ENCODE measurements around the gene MFAP4.

DNA sequence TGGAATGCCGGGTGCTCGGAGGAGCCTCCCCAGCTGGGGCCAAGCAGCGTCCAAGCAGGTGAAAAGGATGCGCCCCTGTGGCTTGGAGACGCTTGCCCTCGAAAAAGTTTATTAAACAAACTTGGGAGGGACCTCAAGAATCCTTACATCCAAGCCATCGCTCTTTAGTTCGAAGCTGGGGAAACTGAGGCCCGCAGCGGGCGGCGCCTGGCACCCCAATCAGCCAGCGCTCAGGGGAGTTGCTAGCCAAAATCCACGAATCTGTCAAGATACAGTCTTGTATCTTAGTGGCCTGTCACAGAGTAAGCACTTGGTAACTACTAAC, 23.9 kb downstream of the MFAP4 start:
- TF ChIP-seq, protein P1, sequence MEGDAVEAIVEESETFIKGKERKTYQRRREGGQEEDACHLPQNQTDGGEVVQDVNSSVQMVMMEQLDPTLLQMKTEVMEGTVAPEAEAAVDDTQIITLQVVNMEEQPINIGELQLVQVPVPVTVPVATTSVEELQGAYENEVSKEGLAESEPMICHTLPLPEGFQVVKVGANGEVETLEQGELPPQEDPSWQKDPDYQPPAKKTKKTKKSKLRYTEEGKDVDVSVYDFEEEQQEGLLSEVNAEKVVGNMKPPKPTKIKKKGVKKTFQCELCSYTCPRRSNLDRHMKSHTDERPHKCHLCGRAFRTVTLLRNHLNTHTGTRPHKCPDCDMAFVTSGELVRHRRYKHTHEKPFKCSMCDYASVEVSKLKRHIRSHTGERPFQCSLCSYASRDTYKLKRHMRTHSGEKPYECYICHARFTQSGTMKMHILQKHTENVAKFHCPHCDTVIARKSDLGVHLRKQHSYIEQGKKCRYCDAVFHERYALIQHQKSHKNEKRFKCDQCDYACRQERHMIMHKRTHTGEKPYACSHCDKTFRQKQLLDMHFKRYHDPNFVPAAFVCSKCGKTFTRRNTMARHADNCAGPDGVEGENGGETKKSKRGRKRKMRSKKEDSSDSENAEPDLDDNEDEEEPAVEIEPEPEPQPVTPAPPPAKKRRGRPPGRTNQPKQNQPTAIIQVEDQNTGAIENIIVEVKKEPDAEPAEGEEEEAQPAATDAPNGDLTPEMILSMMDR (tag by site-specific recombination; IDR thresholded peaks at IDR 0.05), result no peak
- TF ChIP-seq YY1 (tag by site-specific recombination; IDR thresholded peaks at IDR 0.05), result no peak
